Activated T-helper 17 cell treated with anti-CD3 and anti-CD28 coated beads, Interleukin-2, amount 50 U/mL, for 72 hours (primary cell): Measurements from ENCODE around the gene RNF7. TPM values are rescaled to one million over a fixed set of nuclear protein-coding genes. Genes with fewer than 3 reads are reported as not detected.
"Not testable (repeated sequence)": the region's sequence is repeated elsewhere in the genome, so short reads cannot be mapped to it uniquely, and the experiment has no call there.

Source experiments
- ATAC-seq: fragments of 150-1000 bp; cut with Tn5 transposase; replicated peaks from 2 replicates; pipeline ENCODE4 v1.10.0; 2021; ENCODE audit warnings: mild to moderate bottlenecking, moderate library complexity
- H3K27ac Mint-ChIP-seq: one replicate; pipeline ENCODE4 v1.8.0; 2022; ENCODE audit warnings: mixed read lengths
- H3K27me3 Mint-ChIP-seq: one replicate; pipeline ENCODE4 v1.8.0; 2022; ENCODE audit warnings: mixed read lengths
- H3K36me3 Mint-ChIP-seq: one replicate; pipeline ENCODE4 v1.8.0; 2022; ENCODE audit warnings: low read depth, mild to moderate bottlenecking, mixed read lengths
- H3K4me1 Mint-ChIP-seq: one replicate; pipeline ENCODE4 v1.8.0; 2022; ENCODE audit warnings: mixed read lengths
- H3K4me3 Mint-ChIP-seq: one replicate; pipeline ENCODE4 v1.8.0; 2022; ENCODE audit warnings: mild to moderate bottlenecking, mixed read lengths
- H3K9me3 Mint-ChIP-seq: one replicate; pipeline ENCODE4 v1.8.0; 2022; ENCODE audit warnings: mixed read lengths
- total RNA-seq, 2 donors: library from RNA; stranded (reverse); gene quantifications; one replicate each; pipeline ENCODE4 v1.2.3, GENCODE V29; 2022

The RNF7 gene
- total RNA-seq, 2 donors from 2014 or later, result 55.5 to 80.2 TPM

DNA sequence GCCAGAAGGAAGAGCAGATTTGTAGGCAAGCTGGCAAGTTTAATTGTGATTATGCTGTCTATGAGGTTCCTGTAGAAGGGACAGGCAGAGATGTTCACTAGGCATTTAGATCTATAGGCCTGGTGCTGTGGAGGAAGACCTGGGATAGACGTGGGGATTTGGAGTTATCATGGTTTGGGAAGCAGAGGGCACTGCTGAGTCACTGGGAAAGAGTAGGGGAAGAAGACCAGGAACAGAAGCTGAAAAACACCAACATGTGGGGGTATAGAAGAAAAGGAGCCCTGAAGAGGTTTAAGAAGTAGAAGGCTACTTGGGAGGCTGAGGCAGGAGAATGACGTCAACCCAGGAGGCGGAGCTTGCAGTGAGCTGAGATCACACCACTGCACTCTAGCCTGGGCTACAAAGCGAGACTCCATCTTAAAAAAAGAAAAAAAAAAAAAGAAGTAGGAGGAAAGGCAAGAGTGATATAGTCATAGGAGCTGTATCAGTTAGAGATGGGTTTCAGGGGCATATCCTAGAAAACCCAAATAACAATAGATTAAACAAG lies 44.4 kb downstream of the RNF7 start:
- no peaks in the 10 kb centered on the region for H3K36me3 Mint-ChIP-seq
- no peak overlapping the region for H3K4me3 Mint-ChIP-seq
- H3K27me3 Mint-ChIP-seq, result no peaks in the 10 kb centered on the region
- no peak for ATAC-seq
- H3K9me3 Mint-ChIP-seq, result peaks cover 4% of the 10 kb centered on the region
- H3K27ac Mint-ChIP-seq, result no peak overlapping the region
- H3K4me1 Mint-ChIP-seq, result no peaks in the 10 kb centered on the region

DNA sequence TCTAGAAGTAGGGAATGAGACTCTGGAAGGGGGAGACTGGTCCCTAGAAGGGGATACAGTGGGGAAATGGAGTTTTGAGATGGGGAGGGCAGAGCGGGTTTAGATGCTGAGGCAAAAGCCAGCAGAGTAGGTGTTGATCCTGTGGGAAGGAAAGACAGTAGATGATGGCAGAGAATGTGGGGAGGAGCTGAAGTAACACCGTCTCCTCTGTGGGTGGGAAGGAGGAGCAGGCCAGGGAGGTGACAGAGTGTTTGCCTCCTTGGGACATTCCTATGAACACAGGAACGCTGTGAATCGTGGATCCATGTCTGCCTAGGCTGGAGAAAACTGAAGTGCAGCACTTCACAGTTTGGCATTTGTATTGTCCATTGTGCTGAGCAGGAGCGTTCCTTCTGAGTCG lies 45.5 kb downstream of the RNF7 start:
- ATAC-seq, result no peak
- Mint-ChIP-seq H3K4me1 (no peaks in the 10 kb centered on the region), H3K27me3 (no peaks in the 10 kb centered on the region), H3K4me3 (no peak overlapping the region), H3K27ac (no peak overlapping the region), H3K9me3 (peaks cover 4% of the 10 kb centered on the region), H3K36me3 (no peaks in the 10 kb centered on the region)

DNA sequence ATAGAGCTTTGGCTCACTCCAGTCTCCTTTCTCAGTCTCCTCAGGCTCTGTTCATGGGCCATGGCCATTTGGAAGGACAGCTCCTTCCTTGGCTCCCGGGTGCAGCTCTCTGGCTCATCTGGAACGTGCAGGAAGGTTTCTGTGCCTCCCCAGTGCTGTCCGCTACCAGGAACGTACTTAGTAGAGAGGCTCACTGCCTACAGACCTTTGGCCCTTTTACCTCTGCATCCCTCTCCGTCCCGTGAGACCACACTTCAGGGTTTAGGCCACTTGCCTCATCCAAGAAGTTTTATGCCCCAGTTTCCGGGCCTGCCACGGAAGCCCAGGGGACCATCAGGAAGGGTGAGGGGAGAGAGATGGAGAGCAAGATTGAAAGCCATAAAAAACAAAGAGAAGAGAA lies 46.0 kb downstream of the RNF7 start:
- Mint-ChIP-seq H3K27ac (no peak overlapping the region), H3K4me1 (no peaks in the 10 kb centered on the region), H3K36me3 (no peaks in the 10 kb centered on the region), H3K9me3 (peaks cover 4% of the 10 kb centered on the region), H3K27me3 (no peaks in the 10 kb centered on the region), H3K4me3 (no peak overlapping the region)
- no peak for ATAC-seq

DNA sequence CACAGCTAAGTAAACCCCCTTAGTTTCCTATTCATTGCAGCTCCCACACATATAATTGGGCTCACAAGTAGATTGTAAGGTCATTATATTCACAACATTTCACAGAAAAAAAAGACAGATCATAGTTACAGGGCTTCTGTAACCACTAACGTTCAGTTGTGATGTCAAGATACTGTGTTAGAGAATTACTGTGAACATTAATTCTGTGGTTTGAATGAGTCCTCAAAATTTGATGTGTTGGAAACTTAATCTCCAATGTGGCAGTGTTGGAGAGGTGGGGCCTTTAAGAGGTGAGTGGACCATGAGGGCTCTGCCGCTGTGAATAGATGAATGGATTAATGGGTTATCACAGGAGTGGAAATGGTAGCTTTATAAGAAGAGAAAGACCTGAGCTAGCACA lies 46.4 kb downstream of the RNF7 start:
- no peak for ATAC-seq
- Mint-ChIP-seq H3K27me3 (no peaks in the 10 kb centered on the region), H3K4me1 (no peaks in the 10 kb centered on the region), H3K9me3 (peaks cover 3% of the 10 kb centered on the region), H3K36me3 (no peaks in the 10 kb centered on the region), H3K4me3 (no peak overlapping the region), H3K27ac (no peak overlapping the region)

DNA sequence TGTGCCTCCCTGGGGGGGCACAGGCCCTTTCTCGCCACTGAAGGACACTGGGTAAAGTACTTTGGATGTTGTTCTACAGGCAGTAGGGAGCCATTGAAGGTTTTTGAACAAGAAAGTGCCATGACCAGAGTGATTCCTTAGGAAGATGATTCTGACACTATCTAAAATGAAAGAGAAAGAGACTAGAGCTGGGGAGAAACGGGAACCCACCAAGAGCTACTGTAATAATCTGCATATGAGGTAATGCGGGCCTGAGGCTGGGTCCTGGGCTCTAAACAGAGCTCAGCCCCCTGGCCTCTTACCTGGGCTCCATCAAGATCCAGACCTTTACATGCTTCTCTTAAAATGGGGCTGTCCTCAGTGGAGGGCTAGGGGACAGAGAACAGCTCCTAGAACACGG lies 50.1 kb downstream of the RNF7 start:
- Mint-ChIP-seq H3K36me3 (no peaks in the 10 kb centered on the region), H3K27ac (peak overlapping the region; percentile 35), H3K9me3 (no peaks in the 10 kb centered on the region), H3K4me1 (no peaks in the 10 kb centered on the region), H3K27me3 (no peaks in the 10 kb centered on the region), H3K4me3 (no peak overlapping the region)
- no peak for ATAC-seq

DNA sequence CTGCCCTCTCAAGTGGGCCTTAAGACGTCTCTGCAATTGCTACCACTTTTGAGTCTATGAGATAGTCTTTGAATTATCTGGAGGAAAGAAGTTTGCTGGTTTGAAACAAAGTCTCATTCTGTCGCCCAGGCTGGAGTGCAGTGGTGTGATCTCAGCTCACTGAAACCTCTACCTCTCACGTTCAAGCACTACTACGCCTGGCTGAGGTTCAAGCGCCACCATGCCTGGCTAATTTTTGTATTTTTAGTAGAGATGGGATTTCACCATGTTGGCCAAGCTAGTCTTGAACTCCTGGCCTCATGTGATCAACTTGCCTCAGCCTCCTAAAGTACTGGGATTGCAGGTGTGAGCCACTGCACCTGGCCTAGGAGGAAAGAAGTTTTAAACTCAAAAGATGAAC lies 50.7 kb downstream of the RNF7 start:
- not testable (repeated sequence) for ATAC-seq, H3K27me3 Mint-ChIP-seq, H3K27ac Mint-ChIP-seq, H3K9me3 Mint-ChIP-seq, H3K36me3 Mint-ChIP-seq, H3K4me1 Mint-ChIP-seq, H3K4me3 Mint-ChIP-seq

DNA sequence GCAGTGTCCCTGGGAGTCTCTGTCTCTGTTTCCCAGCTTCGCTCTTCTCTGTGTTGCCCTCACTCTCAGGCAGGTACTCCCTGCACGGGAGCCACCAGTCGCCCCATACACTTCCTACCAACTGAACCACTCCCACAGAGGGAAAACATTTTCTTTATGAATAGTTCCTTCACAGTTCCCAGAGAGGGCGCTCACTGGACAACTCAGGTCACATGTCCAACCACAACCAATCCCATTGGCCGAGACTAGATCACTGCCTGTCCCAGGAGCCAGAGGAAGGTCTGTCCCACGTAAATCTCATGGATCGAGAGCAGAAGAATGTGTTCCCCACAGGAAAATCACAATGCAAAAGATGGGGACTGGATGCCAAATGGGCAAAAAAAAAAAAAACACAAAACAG lies 51.2 kb downstream of the RNF7 start:
- Mint-ChIP-seq H3K27ac (no peak overlapping the region), H3K9me3 (no peaks in the 10 kb centered on the region), H3K4me1 (peaks cover 4% of the 10 kb centered on the region), H3K27me3 (no peaks in the 10 kb centered on the region), H3K36me3 (no peaks in the 10 kb centered on the region), H3K4me3 (no peak overlapping the region)
- peak; percentile 14 for ATAC-seq

DNA sequence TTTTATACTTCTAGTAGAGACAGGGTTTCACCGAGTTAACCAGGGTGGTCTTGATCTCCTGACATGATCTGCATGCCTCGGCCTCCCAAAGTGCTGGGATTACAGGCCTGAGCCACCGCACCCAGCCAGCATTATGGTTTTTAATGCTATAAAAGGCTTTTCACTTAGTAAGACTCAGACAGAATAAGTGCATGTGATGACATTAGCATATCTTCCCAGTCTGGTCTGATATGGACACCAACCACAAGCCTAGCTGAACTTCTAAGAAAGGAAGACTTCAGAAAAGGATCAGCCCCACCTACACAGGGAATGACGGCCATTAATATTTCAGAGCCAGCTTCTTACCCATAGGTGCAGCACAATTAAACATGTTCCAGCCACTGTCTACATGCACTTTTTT lies 52.1 kb downstream of the RNF7 start:
- Mint-ChIP-seq H3K4me3 (no peak overlapping the region), H3K36me3 (no peaks in the 10 kb centered on the region), H3K27me3 (no peaks in the 10 kb centered on the region), H3K9me3 (no peaks in the 10 kb centered on the region), H3K4me1 (peaks cover 12% of the 10 kb centered on the region), H3K27ac (no peak overlapping the region)
- ATAC-seq, result no peak

DNA sequence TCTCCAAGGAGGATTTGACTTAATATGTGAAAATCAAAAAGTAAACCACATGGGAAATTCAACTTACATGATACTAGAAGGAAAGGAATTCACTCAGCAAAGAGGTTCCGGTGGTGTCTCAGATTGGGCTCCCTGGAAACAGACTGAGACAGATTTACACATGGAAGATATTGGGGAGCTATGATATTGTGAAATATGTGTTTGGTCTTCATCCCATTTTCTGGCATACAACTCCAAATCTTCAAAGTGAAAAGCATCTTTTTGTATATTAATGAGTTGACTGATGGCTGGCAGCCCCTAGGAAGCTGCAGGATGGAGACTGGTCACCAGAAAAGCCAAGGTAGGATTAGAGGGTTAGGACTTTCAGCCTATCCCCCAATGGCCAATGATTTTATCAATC lies 54.4 kb downstream of the RNF7 start:
- peaks cover 28% of the 10 kb centered on the region for H3K4me1 Mint-ChIP-seq
- H3K4me3 Mint-ChIP-seq, result no peak overlapping the region
- no peaks in the 10 kb centered on the region for H3K9me3 Mint-ChIP-seq
- no peaks in the 10 kb centered on the region for H3K36me3 Mint-ChIP-seq
- no peaks in the 10 kb centered on the region for H3K27me3 Mint-ChIP-seq
- ATAC-seq, result no peak
- no peak overlapping the region for H3K27ac Mint-ChIP-seq

DNA sequence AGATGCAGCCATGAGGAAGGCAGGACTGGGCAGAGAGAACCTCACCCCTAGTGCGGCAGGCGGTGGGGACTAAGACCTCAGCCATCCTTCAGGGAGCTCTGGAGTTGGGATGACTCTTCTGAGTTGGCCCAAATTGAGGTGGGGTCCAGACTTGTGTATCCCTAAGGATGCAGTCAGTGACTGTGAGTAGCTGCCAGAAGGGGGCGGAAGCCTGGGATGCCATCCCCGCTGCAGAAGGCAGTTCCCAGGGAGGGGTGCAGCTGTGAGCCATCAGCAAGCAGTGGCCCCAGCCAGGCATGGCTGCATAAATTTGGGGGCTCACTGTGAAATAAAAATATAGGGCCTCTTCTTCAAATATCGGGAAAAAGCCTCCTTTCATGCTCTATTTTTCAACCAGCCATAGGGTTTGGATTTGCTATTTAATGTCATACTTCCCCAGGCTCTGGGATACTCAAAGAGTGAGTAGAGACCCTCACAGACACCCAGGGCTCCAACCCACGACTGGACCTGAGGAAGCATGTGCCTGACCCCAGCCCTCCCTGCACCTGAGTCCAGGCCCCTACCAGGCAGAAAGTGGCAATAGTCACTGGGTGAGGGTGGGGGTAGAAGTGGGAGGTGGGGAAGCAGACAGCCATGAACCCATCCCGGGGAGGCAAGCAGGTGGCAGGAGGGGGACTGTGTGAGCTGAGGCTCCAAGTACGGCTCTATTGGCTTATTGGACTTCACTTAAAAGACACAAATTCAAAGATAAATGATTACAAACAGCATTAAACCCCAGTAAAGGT lies 55.6 kb downstream of the RNF7 start:
- Mint-ChIP-seq H3K36me3 (no peaks in the 10 kb centered on the region), H3K4me3 (no peak overlapping the region), H3K9me3 (no peaks in the 10 kb centered on the region), H3K27me3 (no peaks in the 10 kb centered on the region), H3K4me1 (peaks cover 33% of the 10 kb centered on the region), H3K27ac (peak overlapping the region; percentile 63)
- ATAC-seq, result no peak

DNA sequence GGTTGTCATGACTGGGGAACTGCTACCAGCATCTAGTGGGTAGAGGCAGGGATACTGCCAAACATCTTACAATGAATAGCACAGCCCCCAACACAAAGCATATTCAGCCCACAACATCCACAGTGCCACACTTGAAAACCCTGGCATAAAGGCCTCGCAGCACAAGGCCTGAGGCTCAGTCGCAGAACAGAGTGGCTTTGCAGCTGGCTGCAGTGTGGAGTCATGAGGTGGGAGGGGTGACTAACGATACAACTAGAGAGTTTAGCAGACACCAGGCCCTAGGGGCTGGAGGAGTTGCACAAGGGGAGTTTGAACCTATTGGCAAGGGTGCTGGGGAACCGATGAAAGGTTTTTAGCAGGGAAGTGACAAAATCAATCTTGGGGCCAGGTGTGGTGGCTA lies 57.2 kb downstream of the RNF7 start:
- ATAC-seq, result no peak
- Mint-ChIP-seq H3K4me1 (peaks cover 33% of the 10 kb centered on the region), H3K27me3 (no peaks in the 10 kb centered on the region), H3K9me3 (no peaks in the 10 kb centered on the region), H3K4me3 (peak overlapping the region; percentile 92), H3K27ac (peak overlapping the region; percentile 93), H3K36me3 (no peaks in the 10 kb centered on the region)

DNA sequence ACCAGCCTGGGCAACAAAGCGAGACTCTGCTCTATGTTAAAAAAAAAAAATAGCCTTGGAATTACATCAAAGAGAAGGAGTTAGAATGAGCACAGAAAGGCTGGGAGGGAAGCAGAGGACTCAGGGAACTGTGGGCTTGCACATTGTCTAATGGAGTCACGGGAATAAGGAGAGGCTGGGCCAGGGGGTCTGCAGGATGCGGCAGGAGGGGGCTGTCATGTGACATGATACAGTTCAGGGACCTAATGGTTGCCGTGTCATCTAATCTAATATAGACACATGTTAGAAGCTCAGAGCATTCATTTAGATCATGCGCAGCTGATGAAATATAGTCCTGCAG lies 57.6 kb downstream of the RNF7 start:
- no peaks in the 10 kb centered on the region for H3K9me3 Mint-ChIP-seq
- ATAC-seq, result no peak
- H3K4me1 Mint-ChIP-seq, result peaks cover 33% of the 10 kb centered on the region
- H3K36me3 Mint-ChIP-seq, result no peaks in the 10 kb centered on the region
- peak overlapping the region; percentile 93 for H3K27ac Mint-ChIP-seq
- no peaks in the 10 kb centered on the region for H3K27me3 Mint-ChIP-seq
- H3K4me3 Mint-ChIP-seq, result peak overlapping the region; percentile 92

DNA sequence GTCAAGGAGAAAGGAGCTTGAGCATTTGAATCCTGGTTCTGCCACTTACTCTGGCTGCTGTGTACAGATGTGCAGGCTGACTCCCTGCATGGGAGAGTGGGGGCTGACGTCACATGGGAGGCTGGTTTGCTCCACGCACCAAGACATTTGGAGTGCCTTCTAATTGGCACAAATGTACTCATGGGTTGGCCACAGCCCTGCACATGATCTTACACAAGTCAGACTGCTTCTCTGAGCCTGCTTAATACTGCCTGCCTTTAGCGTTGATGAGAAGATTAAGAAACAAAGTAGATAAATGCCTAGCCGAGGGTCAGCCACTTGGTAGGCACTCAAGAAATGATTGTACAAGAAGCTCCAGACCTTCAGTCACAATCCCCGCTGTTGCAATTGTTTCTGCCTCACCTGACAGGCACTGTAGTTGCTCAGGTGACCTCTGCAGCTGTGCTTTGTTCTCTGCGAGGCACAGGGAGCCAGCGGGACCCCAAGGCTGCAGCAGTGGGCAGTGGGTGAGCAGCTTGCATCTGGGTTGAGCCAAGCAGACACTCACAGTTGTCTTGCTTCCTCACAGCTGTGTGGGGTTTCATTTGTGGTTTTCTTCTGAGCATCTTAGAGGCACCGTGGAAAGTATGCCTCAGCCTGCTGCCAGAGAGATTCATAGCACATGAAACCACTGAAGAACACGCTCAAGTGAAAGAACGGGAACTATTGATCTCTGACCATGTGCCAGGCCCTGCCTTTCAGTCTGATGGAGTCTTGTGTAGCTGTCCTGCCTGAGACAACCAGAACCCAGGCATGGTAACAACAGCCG lies 58.2 kb downstream of the RNF7 start:
- ATAC-seq, result peak; percentile 92
- H3K4me3 Mint-ChIP-seq, result peak overlapping the region; percentile 92
- no peaks in the 10 kb centered on the region for H3K27me3 Mint-ChIP-seq
- H3K9me3 Mint-ChIP-seq, result no peaks in the 10 kb centered on the region
- no peaks in the 10 kb centered on the region for H3K36me3 Mint-ChIP-seq
- peak overlapping the region; percentile 93 for H3K27ac Mint-ChIP-seq
- peaks cover 33% of the 10 kb centered on the region for H3K4me1 Mint-ChIP-seq
